GM12864 (cell line): ENCODE data around the gene GRID1.

Source experiments
- DNase-seq: peaks from one replicate; pipeline ENCODE4 v3.0.0-alpha.2; 2011; ENCODE audit warnings: low read depth
- H3K4me3 ChIP-seq: 2 replicates; pipeline ENCODE4 v1.5.1; 2011; ENCODE audit warnings: mild to moderate bottlenecking, low read depth, low read length, control low read depth
- TF ChIP-seq, protein P1 (sequence below): IDR thresholded peaks from 2 replicates; pipeline ENCODE4 v1.5.1; 2011; ENCODE audit warnings: low read depth, mild to moderate bottlenecking, moderate library complexity, low read length, control low read depth, inconsistent platforms; ENCODE audit errors: missing control alignments

The GRID1 gene

DNA sequence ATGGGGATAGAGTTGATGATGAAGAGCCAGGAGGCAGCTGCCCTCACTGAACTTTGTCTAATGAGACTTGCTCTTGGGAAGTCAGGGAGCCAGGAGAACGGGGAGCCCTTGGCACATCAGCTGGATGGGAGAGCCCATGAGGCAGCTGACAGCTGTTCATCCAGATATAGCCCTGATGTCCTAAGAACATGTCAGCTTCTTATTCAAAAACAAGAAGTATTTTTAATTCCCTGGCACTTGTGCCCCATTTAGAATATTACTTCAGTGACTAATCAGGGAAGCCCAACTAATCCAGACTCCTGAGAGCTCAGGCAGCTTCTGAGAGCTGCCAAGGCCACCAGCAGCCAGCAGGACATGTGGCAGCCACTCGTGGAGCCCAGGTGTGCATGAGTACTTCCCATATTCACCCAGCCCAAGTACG lies 363.4 kb downstream of the GRID1 start:
- DNase-seq, result no peak
- H3K4me3 ChIP-seq, result no peak overlapping the region
- TF ChIP-seq, protein P1, sequence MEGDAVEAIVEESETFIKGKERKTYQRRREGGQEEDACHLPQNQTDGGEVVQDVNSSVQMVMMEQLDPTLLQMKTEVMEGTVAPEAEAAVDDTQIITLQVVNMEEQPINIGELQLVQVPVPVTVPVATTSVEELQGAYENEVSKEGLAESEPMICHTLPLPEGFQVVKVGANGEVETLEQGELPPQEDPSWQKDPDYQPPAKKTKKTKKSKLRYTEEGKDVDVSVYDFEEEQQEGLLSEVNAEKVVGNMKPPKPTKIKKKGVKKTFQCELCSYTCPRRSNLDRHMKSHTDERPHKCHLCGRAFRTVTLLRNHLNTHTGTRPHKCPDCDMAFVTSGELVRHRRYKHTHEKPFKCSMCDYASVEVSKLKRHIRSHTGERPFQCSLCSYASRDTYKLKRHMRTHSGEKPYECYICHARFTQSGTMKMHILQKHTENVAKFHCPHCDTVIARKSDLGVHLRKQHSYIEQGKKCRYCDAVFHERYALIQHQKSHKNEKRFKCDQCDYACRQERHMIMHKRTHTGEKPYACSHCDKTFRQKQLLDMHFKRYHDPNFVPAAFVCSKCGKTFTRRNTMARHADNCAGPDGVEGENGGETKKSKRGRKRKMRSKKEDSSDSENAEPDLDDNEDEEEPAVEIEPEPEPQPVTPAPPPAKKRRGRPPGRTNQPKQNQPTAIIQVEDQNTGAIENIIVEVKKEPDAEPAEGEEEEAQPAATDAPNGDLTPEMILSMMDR, result no peak

GRCh38 chr10:86001521-86001920 lies 365.1 kb downstream of the GRID1 start:
- H3K4me3 ChIP-seq, result no peak overlapping the region
- DNase-seq, result no peak
- TF ChIP-seq, protein P1, result no peak

GRCh38 chr10:85997544-85997943 lies 369.1 kb downstream of the GRID1 start:
- no peak overlapping the region for H3K4me3 ChIP-seq
- TF ChIP-seq, protein P1, result no peak
- DNase-seq, result no peak

DNA sequence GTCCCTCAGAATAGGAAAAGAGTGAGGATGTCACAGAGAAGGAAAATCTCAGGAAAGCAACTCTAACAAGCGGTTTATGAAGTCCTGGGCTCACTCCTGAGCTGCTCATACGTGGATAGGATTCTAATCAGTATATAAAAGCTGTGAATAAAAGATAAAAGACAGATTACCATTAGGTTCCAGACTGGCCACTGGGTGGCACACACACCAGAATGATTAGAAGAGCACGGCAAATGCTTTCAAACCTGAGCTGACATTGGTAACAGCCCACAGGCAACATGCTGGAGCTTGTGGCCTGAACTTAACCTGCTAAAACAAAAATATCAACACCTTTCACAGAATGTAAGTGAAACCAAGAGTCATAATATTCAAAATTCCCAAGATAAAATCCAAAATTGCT lies 370.8 kb downstream of the GRID1 start:
- DNase-seq, result no peak
- no peak overlapping the region for H3K4me3 ChIP-seq
- TF ChIP-seq, protein P1, result peak; percentile 54

DNA sequence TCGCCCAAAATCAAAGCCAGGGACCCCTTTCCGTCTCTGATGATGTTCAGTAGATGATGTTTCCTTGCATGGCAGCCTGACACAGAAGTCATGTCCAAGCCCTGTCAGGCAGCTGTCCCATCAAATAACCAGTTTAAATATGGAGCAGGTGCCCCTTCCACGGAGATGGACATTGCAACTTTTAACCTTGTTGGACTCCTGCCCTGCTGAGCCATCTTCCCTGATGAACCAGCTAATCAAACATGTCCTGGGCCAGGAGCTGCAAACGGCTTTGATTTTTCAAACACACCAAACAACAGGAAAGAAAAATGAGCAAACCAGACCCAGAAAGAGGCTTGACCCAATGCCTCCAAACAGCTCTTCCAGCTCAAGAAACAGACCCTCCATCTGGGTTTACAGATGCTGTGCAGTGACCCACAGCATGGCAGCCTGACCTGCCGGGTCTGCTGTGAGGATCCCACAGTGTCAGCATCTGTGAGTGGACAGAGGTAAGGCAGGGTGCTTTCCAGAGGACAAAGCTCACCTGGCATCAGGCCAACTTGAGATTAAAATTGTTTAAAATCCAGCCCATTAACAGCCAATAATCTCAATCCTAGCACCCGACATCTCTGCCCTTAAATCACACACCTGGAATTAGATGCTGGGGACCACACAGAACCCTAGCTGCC lies 372.6 kb downstream of the GRID1 start:
- no peak for DNase-seq
- no peak overlapping the region for H3K4me3 ChIP-seq
- TF ChIP-seq, protein P1, result no peak

DNA sequence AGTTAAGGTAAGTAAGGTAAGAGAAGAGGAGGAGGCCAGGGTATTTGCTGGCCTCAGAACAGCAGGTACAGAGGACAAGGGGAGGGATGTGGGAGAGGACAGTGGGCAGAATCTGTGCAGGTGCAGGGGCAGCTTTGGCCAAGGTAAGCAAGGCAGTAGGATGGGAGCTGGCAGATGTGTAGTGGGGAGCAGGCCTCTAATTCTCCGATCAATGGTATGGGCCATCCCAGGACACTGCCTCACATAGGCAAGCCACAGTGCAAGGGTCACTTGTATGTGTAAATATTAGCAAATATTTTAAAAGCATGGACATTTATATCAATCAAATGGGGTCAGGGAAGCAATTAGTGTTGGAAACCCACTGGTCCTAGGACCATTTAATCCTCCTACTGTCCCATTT lies 373.5 kb downstream of the GRID1 start:
- no peak overlapping the region for H3K4me3 ChIP-seq
- TF ChIP-seq, protein P1, result no peak
- no peak for DNase-seq

GRCh38 chr10:85992324-85992723 lies 374.3 kb downstream of the GRID1 start:
- TF ChIP-seq, protein P1, result no peak

More at GRCh38 chr10:85992324-85992723, 374.3 kb downstream of the GRID1 start:
- no peak for DNase-seq
- H3K4me3 ChIP-seq, result no peak overlapping the region
